Liver (tissue), 9 donors: ENCODE results near the gene IRGC. TPM values are rescaled to one million over a fixed set of nuclear protein-coding genes. Genes with fewer than 3 reads are reported as not detected.

Experiments used
- DNase-seq: peaks from one replicate; pipeline ENCODE4 v3.0.0-alpha.2; 2017; ENCODE audit warnings: low spot score
- H3K27ac ChIP-seq, 2 donors: one replicate each; pipeline ENCODE4 v1.7.0; 2013; ENCODE audit warnings: inconsistent platforms in 2 of 2, low read length in 2 of 2, control low read depth in 1 of 2, low read depth in 1 of 2, mild to moderate bottlenecking in 1 of 2
- H3K27me3 ChIP-seq, 4 donors: one replicate each; pipeline versions ENCODE4 v1.6.1 to v1.7.0; 2013; ENCODE audit warnings: low read length in 3 of 4, inconsistent platforms in 1 of 4, mild to moderate bottlenecking in 1 of 4, moderate library complexity in 1 of 4; ENCODE audit not compliant: control insufficient read depth in 4 of 4, insufficient read depth in 4 of 4
- H3K36me3 ChIP-seq, 4 donors: one replicate each; pipeline versions ENCODE4 v1.6.1 to v1.7.0; 2013; ENCODE audit warnings: low read length in 3 of 4, mild to moderate bottlenecking in 3 of 4, low read depth in 1 of 4, moderate library complexity in 1 of 4; ENCODE audit not compliant: control insufficient read depth in 4 of 4, insufficient read depth in 3 of 4
- H3K4me1 ChIP-seq, 4 donors: one replicate each; pipeline versions ENCODE4 v1.6.1 to v1.7.0; 2013; ENCODE audit warnings: low read length in 3 of 4, mild to moderate bottlenecking in 3 of 4, moderate library complexity in 1 of 4; ENCODE audit not compliant: control insufficient read depth in 4 of 4, insufficient read depth in 4 of 4
- H3K4me3 ChIP-seq, 3 donors: one replicate each; pipeline versions ENCODE4 v1.6.1 to v1.7.0; 2013; ENCODE audit warnings: low read length in 3 of 3, control low read depth in 1 of 3, low read depth in 1 of 3, mild to moderate bottlenecking in 1 of 3
- H3K9ac ChIP-seq, 2 donors: one replicate each; pipeline ENCODE4 v1.7.0; 2013; ENCODE audit warnings: low read length in 2 of 2, mild to moderate bottlenecking in 2 of 2, moderate library complexity in 2 of 2, control low read depth in 1 of 2, low read depth in 1 of 2
- H3K9me3 ChIP-seq, 4 donors: one replicate each; pipeline versions ENCODE4 v1.6.1 to v1.7.0; 2013; ENCODE audit warnings: low read length in 3 of 4; ENCODE audit not compliant: control insufficient read depth in 4 of 4
- EGR1 ChIP-seq, 2 donors: IDR thresholded peaks; 2 replicates each; pipeline ENCODE4 v1.6.1; 2016 to 2018; ENCODE audit warnings: antibody characterized with exemption in 2 of 2, low read depth in 2 of 2
- FOXA1 ChIP-seq: IDR thresholded peaks from 2 replicates; pipeline ENCODE4 v1.6.1; 2016; ENCODE audit warnings: antibody characterized with exemption
- FOXA2 ChIP-seq: IDR thresholded peaks from 2 replicates; pipeline ENCODE4 v1.6.1; 2016; ENCODE audit warnings: antibody characterized with exemption
- GABPA ChIP-seq, 2 donors: IDR thresholded peaks in 1 of 2; conservative IDR thresholded peaks in 1 of 2; 2 replicates each; pipeline ENCODE4 v1.6.1; 2016; ENCODE audit warnings: antibody characterized with exemption in 2 of 2, mild to moderate bottlenecking in 1 of 2, moderate library complexity in 1 of 2
- HNF4A ChIP-seq, 2 donors: conservative IDR thresholded peaks; 2 replicates each; pipeline ENCODE4 v1.6.1; 2016; ENCODE audit warnings: antibody characterized with exemption in 2 of 2, mild to moderate bottlenecking in 2 of 2
- MAX ChIP-seq: IDR thresholded peaks from 2 replicates; pipeline ENCODE4 v1.6.1; 2016; ENCODE audit warnings: antibody characterized with exemption
- NR2F2 ChIP-seq: IDR thresholded peaks from 2 replicates; pipeline ENCODE4 v1.6.1; 2016; ENCODE audit warnings: antibody characterized with exemption
- RAD21 ChIP-seq, 2 donors: IDR thresholded peaks; 2 replicates each; pipeline ENCODE4 v1.6.1; 2016; ENCODE audit warnings: antibody characterized with exemption in 2 of 2, mild to moderate bottlenecking in 2 of 2
- REST ChIP-seq: IDR thresholded peaks from 2 replicates; pipeline ENCODE4 v1.6.1; 2016; ENCODE audit warnings: antibody characterized with exemption, mild to moderate bottlenecking
- RXRA ChIP-seq, 2 donors: IDR thresholded peaks; 2 replicates each; pipeline ENCODE4 v1.6.1; 2017 to 2018; ENCODE audit warnings: antibody characterized with exemption in 2 of 2, mild to moderate bottlenecking in 1 of 2
- SP1 ChIP-seq: IDR thresholded peaks from 2 replicates; pipeline ENCODE4 v1.6.1; 2018; ENCODE audit warnings: antibody characterized with exemption, mild to moderate bottlenecking
- TAF1 ChIP-seq: conservative IDR thresholded peaks from 2 replicates; pipeline ENCODE4 v1.6.1; 2016; ENCODE audit warnings: antibody characterized with exemption, mild to moderate bottlenecking
- YY1 ChIP-seq: IDR thresholded peaks from 2 replicates; pipeline ENCODE4 v1.6.1; 2016; ENCODE audit warnings: antibody characterized with exemption, mild to moderate bottlenecking
- ZBTB33 ChIP-seq: IDR thresholded peaks from 2 replicates; pipeline ENCODE4 v1.6.1; 2016; ENCODE audit warnings: antibody characterized with exemption
- WGBS: extraction: QIAGEN DNeasy Blood & Tissue Kit; methylation state at CpG from one replicate; pipeline ENCODE4 v1.1.7; 2013; 5-methylcytosine and 5-hydroxymethylcytosine counted together
- polyA plus RNA-seq, 2 donors: library from polyadenylated mRNA; stranded (reverse) in 1 of 2; unstranded in 1 of 2; fragments of 200-250 nt in 1 of 2; fragments of >200 nt in 1 of 2; fragmentation: Nextera tagmentation in 1 of 2; extraction: Ambion mirVana in 1 of 2; gene quantifications; one replicate each; pipeline versions ENCODE4 v1.2.1 to v1.2.3, GENCODE V29; 2013 to 2015
- total RNA-seq, 2 donors: library from RNA; depleted of rRNA; stranded (reverse); fragments of >200 nt; gene quantifications; one replicate each; pipeline ENCODE4 v1.2.3, GENCODE V29; 2014
- TF ChIP-seq, protein P1 (sequence below): fragments of 150-350 bp; IDR thresholded peaks from 2 replicates; pipeline ENCODE4 v1.5.1; 2017; ENCODE audit warnings: improper control_type of control experiment, low read depth, low read length; ENCODE audit not compliant: missing input control
- donor health status: healthy.
- donor health status: healthy.
- donor health status: healthy.
- donor health status: healthy.
- donor health status: healthy.

The IRGC gene
- total and polyA plus RNA-seq, 4 donors = not detected

- DNase-seq = no peak
- Histone ChIP-seq H3K4me3 (no peak overlapping the region), H3K4me1 (no peaks in the 10 kb centered on the region), H3K9me3 (peaks cover 0 to 3% (median 0%) of the 10 kb centered on the region in 4 donors), H3K27me3 (no peaks in the 10 kb centered on the region), H3K36me3 (no peaks in the 10 kb centered on the region), H3K9ac (no peak overlapping the region), H3K27ac (no peak overlapping the region)
- TF ChIP-seq SP1 (no peak), MAX (no peak), REST (no peak), ZBTB33 (no peak), FOXA1 (no peak), NR2F2 (no peak), EGR1 (IDR thresholded peaks at IDR 0.05; ENCODE audit: low read depth in 2 of 2) (no peak), YY1 (no peak), FOXA2 (no peak), HNF4A (conservative IDR thresholded peaks at IDR 0.05) (no peak), RAD21 (IDR thresholded peaks at IDR 0.05) (no peak), GABPA (IDR thresholded peaks at IDR 0.05 in 1 of 2, conservative IDR thresholded peaks at IDR 0.05 in 1 of 2) (no peak), TAF1 (no peak), RXRA (IDR thresholded peaks at IDR 0.05) (no peak)
- TF ChIP-seq, protein P1, sequence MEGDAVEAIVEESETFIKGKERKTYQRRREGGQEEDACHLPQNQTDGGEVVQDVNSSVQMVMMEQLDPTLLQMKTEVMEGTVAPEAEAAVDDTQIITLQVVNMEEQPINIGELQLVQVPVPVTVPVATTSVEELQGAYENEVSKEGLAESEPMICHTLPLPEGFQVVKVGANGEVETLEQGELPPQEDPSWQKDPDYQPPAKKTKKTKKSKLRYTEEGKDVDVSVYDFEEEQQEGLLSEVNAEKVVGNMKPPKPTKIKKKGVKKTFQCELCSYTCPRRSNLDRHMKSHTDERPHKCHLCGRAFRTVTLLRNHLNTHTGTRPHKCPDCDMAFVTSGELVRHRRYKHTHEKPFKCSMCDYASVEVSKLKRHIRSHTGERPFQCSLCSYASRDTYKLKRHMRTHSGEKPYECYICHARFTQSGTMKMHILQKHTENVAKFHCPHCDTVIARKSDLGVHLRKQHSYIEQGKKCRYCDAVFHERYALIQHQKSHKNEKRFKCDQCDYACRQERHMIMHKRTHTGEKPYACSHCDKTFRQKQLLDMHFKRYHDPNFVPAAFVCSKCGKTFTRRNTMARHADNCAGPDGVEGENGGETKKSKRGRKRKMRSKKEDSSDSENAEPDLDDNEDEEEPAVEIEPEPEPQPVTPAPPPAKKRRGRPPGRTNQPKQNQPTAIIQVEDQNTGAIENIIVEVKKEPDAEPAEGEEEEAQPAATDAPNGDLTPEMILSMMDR = no peak
- 50% methylated on average over 11 of the region's 11 CpGs for WGBS
Observed at GRCh38 chr19:43682824-43683661, 32.8 kb upstream of the IRGC start.

- Histone ChIP-seq H3K9me3 (peaks cover 0 to 4% (median 0%) of the 10 kb centered on the region in 4 donors), H3K9ac (no peak overlapping the region), H3K4me1 (no peaks in the 10 kb centered on the region), H3K36me3 (no peaks in the 10 kb centered on the region), H3K4me3 (no peak overlapping the region), H3K27ac (no peak overlapping the region), H3K27me3 (no peaks in the 10 kb centered on the region)
- TF ChIP-seq RAD21 (IDR thresholded peaks at IDR 0.05) (no peak), YY1 (no peak), TAF1 (no peak), EGR1 (IDR thresholded peaks at IDR 0.05; ENCODE audit: low read depth in 2 of 2) (no peak), GABPA (IDR thresholded peaks at IDR 0.05 in 1 of 2, conservative IDR thresholded peaks at IDR 0.05 in 1 of 2) (no peak), SP1 (no peak), RXRA (IDR thresholded peaks at IDR 0.05) (no peak), REST (no peak)
- TF ChIP-seq, protein P1 = no peak
- no peak for DNase-seq
- 86% methylated on average over 2 of the region's 2 CpGs for WGBS
Observed at GRCh38 chr19:43683905-43684304, 32.0 kb upstream of the IRGC start.
